GM12878 (cell line): ENCODE results near the gene SS18. TPM values are rescaled to one million over a fixed set of nuclear protein-coding genes. Genes with fewer than 3 reads are reported as not detected.

Experiments used
- ASH2L ChIP-seq: fragments of 300-600, 200-600 bp; sonication (generic); IDR thresholded peaks from 2 replicates; pipeline ENCODE4 v1.6.1; 2017; ENCODE audit warnings: low read depth, mild to moderate bottlenecking, borderline replicate concordance
- BRCA1 ChIP-seq: IDR thresholded peaks from 2 replicates; pipeline ENCODE4 v1.6.1; 2011; ENCODE audit warnings: low read depth, low read length, improper control_type of control experiment
- CEBPB ChIP-seq, 2 experiments: fragments of 150-350 bp in 1 of 2; IDR thresholded peaks; 2 replicates each; pipeline ENCODE4 v1.6.1; 2012 to 2014; ENCODE audit warnings: low read depth in 2 of 2, low read length in 2 of 2, borderline replicate concordance in 1 of 2, inconsistent platforms in 1 of 2
- POLR2AphosphoS5 ChIP-seq: IDR thresholded peaks from 2 replicates; pipeline ENCODE4 v1.6.1; 2011; ENCODE audit warnings: mild to moderate bottlenecking, low read length, inconsistent platforms
- SMC3 ChIP-seq: IDR thresholded peaks from 2 replicates; pipeline ENCODE4 v1.6.1; 2011; ENCODE audit warnings: low read length, improper control_type of control experiment, borderline replicate concordance
- TAF1 ChIP-seq: IDR thresholded peaks from 2 replicates; pipeline ENCODE4 v1.6.1; 2011; ENCODE audit warnings: mild to moderate bottlenecking, low read depth, low read length, borderline replicate concordance
- ZNF217 ChIP-seq: fragments of 450-650 bp; IDR thresholded peaks from 2 replicates; pipeline ENCODE4 v1.6.1; 2017; ENCODE audit warnings: antibody characterized with exemption, mild to moderate bottlenecking
- ZNF274 ChIP-seq: IDR thresholded peaks from one replicate; pipeline ENCODE4 v1.8.0; 2011; ENCODE audit not compliant: insufficient read length, insufficient read depth
- polyA plus RNA-seq, 11 experiments: library from polyadenylated mRNA; depleted of rRNA in 4 of 11; unstranded in 6 of 11; stranded (reverse) in 5 of 11; fragments of >200 nt; fragmentation: Nextera tagmentation in 4 of 11; fragmentation: Illumina TruSeq in 1 of 11; extraction: Ambion mirVana in 4 of 11; extraction: Trizol in 1 of 11; gene quantifications; 1 replicate in 1 of 11; 2 replicates in 10 of 11; pipeline versions ENCODE4 v1.2.1 to v1.2.3, GENCODE V29; 2011 to 2016; ENCODE audit warnings: inconsistent platforms in 2 of 11, missing spikeins in 2 of 11, low read depth in 1 of 11
- total RNA-seq, 4 experiments: library from RNA; depleted of rRNA in 3 of 4; stranded (reverse); fragments of >200 nt in 3 of 4; fragmentation: Illumina TruSeq in 1 of 4; extraction: Trizol in 1 of 4; gene quantifications; 2 replicates each; pipeline versions ENCODE4 v1.2.1 to v1.2.3, GENCODE V29; 2013 to 2021
- TF ChIP-seq, protein P1 (sequence below): fragments of 150-350 bp; IDR thresholded peaks from 2 replicates; pipeline ENCODE4 v1.6.1; 2016; ENCODE audit warnings: low read depth, low read length
- TF ChIP-seq, protein P2 (sequence below): fragments of 450-650 bp; IDR thresholded peaks from 2 replicates; pipeline ENCODE4 v1.6.1; 2016; ENCODE audit warnings: mild to moderate bottlenecking
- TF ChIP-seq, protein P3 (sequence below): IDR thresholded peaks from 2 replicates; pipeline ENCODE4 v1.6.1; 2012; ENCODE audit warnings: low read length, inconsistent platforms
- TF ChIP-seq, protein P4 (sequence below): fragments of 450-650 bp; IDR thresholded peaks from 2 replicates; pipeline ENCODE4 v1.6.1; 2017; ENCODE audit warnings: low read depth, mild to moderate bottlenecking, moderate library complexity

The SS18 gene
- total and polyA plus RNA-seq, 10 of the 15 experiments (the other 5 are each of a cell fraction or from before 2014, with no cell fraction given) = 16.6 to 153 (median 81.8) TPM

- TF ChIP-seq, protein P1, sequence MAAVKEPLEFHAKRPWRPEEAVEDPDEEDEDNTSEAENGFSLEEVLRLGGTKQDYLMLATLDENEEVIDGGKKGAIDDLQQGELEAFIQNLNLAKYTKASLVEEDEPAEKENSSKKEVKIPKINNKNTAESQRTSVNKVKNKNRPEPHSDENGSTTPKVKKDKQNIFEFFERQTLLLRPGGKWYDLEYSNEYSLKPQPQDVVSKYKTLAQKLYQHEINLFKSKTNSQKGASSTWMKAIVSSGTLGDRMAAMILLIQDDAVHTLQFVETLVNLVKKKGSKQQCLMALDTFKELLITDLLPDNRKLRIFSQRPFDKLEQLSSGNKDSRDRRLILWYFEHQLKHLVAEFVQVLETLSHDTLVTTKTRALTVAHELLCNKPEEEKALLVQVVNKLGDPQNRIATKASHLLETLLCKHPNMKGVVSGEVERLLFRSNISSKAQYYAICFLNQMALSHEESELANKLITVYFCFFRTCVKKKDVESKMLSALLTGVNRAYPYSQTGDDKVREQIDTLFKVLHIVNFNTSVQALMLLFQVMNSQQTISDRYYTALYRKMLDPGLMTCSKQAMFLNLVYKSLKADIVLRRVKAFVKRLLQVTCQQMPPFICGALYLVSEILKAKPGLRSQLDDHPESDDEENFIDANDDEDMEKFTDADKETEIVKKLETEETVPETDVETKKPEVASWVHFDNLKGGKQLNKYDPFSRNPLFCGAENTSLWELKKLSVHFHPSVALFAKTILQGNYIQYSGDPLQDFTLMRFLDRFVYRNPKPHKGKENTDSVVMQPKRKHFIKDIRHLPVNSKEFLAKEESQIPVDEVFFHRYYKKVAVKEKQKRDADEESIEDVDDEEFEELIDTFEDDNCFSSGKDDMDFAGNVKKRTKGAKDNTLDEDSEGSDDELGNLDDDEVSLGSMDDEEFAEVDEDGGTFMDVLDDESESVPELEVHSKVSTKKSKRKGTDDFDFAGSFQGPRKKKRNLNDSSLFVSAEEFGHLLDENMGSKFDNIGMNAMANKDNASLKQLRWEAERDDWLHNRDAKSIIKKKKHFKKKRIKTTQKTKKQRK = no peak
- TF ChIP-seq ZNF217 (no peak), CEBPB (IDR thresholded peaks at IDR 0.05; ENCODE audit: borderline replicate concordance in 1 of 2, low read depth in 2 of 2, low read length in 2 of 2) (no peak), POLR2AphosphoS5 (no peak), ZNF274 (no peak), SMC3 (no peak), TAF1 (no peak), ASH2L (no peak), BRCA1 (no peak)
- TF ChIP-seq, protein P2, sequence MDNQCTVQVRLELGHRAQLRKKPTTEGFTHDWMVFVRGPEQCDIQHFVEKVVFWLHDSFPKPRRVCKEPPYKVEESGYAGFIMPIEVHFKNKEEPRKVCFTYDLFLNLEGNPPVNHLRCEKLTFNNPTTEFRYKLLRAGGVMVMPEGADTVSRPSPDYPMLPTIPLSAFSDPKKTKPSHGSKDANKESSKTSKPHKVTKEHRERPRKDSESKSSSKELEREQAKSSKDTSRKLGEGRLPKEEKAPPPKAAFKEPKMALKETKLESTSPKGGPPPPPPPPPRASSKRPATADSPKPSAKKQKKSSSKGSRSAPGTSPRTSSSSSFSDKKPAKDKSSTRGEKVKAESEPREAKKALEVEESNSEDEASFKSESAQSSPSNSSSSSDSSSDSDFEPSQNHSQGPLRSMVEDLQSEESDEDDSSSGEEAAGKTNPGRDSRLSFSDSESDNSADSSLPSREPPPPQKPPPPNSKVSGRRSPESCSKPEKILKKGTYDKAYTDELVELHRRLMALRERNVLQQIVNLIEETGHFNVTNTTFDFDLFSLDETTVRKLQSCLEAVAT = no peak
- TF ChIP-seq, protein P3, sequence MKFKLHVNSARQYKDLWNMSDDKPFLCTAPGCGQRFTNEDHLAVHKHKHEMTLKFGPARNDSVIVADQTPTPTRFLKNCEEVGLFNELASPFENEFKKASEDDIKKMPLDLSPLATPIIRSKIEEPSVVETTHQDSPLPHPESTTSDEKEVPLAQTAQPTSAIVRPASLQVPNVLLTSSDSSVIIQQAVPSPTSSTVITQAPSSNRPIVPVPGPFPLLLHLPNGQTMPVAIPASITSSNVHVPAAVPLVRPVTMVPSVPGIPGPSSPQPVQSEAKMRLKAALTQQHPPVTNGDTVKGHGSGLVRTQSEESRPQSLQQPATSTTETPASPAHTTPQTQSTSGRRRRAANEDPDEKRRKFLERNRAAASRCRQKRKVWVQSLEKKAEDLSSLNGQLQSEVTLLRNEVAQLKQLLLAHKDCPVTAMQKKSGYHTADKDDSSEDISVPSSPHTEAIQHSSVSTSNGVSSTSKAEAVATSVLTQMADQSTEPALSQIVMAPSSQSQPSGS = no peak
- TF ChIP-seq, protein P4, sequence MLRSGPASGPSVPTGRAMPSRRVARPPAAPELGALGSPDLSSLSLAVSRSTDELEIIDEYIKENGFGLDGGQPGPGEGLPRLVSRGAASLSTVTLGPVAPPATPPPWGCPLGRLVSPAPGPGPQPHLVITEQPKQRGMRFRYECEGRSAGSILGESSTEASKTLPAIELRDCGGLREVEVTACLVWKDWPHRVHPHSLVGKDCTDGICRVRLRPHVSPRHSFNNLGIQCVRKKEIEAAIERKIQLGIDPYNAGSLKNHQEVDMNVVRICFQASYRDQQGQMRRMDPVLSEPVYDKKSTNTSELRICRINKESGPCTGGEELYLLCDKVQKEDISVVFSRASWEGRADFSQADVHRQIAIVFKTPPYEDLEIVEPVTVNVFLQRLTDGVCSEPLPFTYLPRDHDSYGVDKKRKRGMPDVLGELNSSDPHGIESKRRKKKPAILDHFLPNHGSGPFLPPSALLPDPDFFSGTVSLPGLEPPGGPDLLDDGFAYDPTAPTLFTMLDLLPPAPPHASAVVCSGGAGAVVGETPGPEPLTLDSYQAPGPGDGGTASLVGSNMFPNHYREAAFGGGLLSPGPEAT = no peak
Observed at GRCh38 chr18:26096852-26097251, 6.4 kb upstream of the SS18 start (continued).
